Heart left ventricle (tissue), 16 donors: ENCODE data around the gene EGLN2. TPM values are rescaled to one million over a fixed set of nuclear protein-coding genes. Genes with fewer than 3 reads are reported as not detected.

Experiments used
- ATAC-seq, 4 donors: fragments of 200-7000 bp; cut with Tn5 transposase; one replicate each; pipeline ENCODE4 v1.9.1; 2020 to 2022; ENCODE audit warnings: moderate library complexity in 4 of 4, mild to moderate bottlenecking in 3 of 4, moderate number of reproducible peaks in 1 of 4
- DNase-seq, 5 donors: peaks; one replicate each; pipeline ENCODE4 v3.0.0-alpha.2; 2020
- H3K27ac ChIP-seq, 12 donors: fragments of 200-600 bp; sonication (generic) in 4 of 12; one replicate each; pipeline versions ENCODE4 v1.5.0 to v1.8.0; 2016 to 2022; ENCODE audit warnings: mild to moderate bottlenecking in 2 of 12
- H3K27me3 ChIP-seq, 9 donors: fragments of 200-600 bp; sonication (generic) in 2 of 9; one replicate each; pipeline versions ENCODE4 v1.5.1 to v1.8.0; 2016 to 2022; ENCODE audit warnings: mild to moderate bottlenecking in 3 of 9
- H3K36me3 ChIP-seq, 9 donors: fragments of 200-600 bp; sonication (generic) in 2 of 9; one replicate each; pipeline versions ENCODE4 v1.5.0 to v1.8.0; 2018 to 2022; ENCODE audit warnings: mild to moderate bottlenecking in 2 of 9
- H3K4me1 ChIP-seq, 12 donors: fragments of 200-600 bp; sonication (generic) in 4 of 12; one replicate each; pipeline versions ENCODE4 v1.5.0 to v1.8.0; 2016 to 2022; ENCODE audit warnings: mild to moderate bottlenecking in 3 of 12
- H3K4me3 ChIP-seq, 12 donors: fragments of 200-600 bp; sonication (generic) in 4 of 12; one replicate each; pipeline versions ENCODE4 v1.5.0 to v1.8.0; 2017 to 2022; ENCODE audit warnings: mild to moderate bottlenecking in 9 of 12, moderate library complexity in 4 of 12
- H3K9me3 ChIP-seq, 12 donors: fragments of 200-600 bp; sonication (generic) in 4 of 12; one replicate each; pipeline versions ENCODE4 v1.5.0 to v1.8.0; 2016 to 2022; ENCODE audit warnings: mild to moderate bottlenecking in 1 of 12
- POLR2A ChIP-seq, 2 donors: fragments of 450-650 bp; IDR thresholded peaks; one replicate each; pipeline ENCODE4 v1.6.1; 2017; ENCODE audit warnings: antibody characterized with exemption in 2 of 2, mild to moderate bottlenecking in 2 of 2, moderate library complexity in 2 of 2
- WGBS, 4 donors: extraction: QIAGEN DNeasy Blood & Tissue Kit in 2 of 4; methylation state at CpG; one replicate each; pipeline versions ENCODE4 v1.1.5 to v1.1.7; 2013 to 2018; 5-methylcytosine and 5-hydroxymethylcytosine counted together
- intact Hi-C, 10 donors: fragments of 100-400 bp; cut with DNase I; formaldehyde crosslinking; loops; one replicate each; pipeline versions ENCODE4 v1.11.1 to v1.14.2; 2022
- polyA plus RNA-seq, 2 donors: library from polyadenylated mRNA; stranded (reverse); fragments of 200-250 nt; gene quantifications; one replicate each; pipeline ENCODE4 v1.2.3, GENCODE V29; 2013
- total RNA-seq, 9 donors: library from RNA; depleted of rRNA in 2 of 9; stranded (reverse); fragments of >200 nt in 2 of 9; fragmentation: NEBNext Ultra II Directional in 3 of 9; extraction: Animal tissue kit (Norgen Biotek cat#: 25700) in 3 of 9; gene quantifications; one replicate each; pipeline versions ENCODE4 v1.1.0 to v1.2.4, GENCODE V29; 2016 to 2023
- TF ChIP-seq, protein P1 (sequence below), 12 donors: fragments of 200-600 bp; sonication (generic) in 4 of 12; IDR thresholded peaks; one replicate each; pipeline versions ENCODE4 v1.5.0 to v1.8.0; 2018 to 2022; ENCODE audit warnings: antibody characterized with exemption in 12 of 12, mild to moderate bottlenecking in 5 of 12
- donor health status: ischemic (EF 13 %, LVEDD 7.1; RV severe dilation, severe dysfunction).
- donor health status: healthy with polysubstance abuse.
- donor health status: DM: no; HTN: yes; CAD: no.
- donor health status: DM: no; HTN: no; CAD: no.
- donor health status: ischemic (EF 25% LVEDD 6.9; RV normal size, moderate dysfunction).
- donor health status: ischemic (EF 25% LVEDD 5.7; RV mildly dilated, moderate dysfunction).
- donor health status: healthy.
- donor health status: DM: yes; HTN: yes; CAD: no.
- donor health status: ischemic (EF 35%, LVEDD 5.7; RV mildly dilated, moderate dysfunction).
- donor health status: nonischemic (EF 11% LVEDD 7.7; RV severe dilation, severe dysfunction).
- donor health status: DM: yes; HTN: yes; CAD: no.
- donor health status: PGD.
- donor health status: ischemic (EF 29% LVEDD 5.4; RV normal size, mild dysfunction).
- donor health status: nonischemic (EF 23%, LVEDD 6.1; RV moderate dilation, normal function).

EGLN2 gene
- total and polyA plus RNA-seq, 11 donors: 38.1 to 91.8 (median 50.5) TPM

DNA sequence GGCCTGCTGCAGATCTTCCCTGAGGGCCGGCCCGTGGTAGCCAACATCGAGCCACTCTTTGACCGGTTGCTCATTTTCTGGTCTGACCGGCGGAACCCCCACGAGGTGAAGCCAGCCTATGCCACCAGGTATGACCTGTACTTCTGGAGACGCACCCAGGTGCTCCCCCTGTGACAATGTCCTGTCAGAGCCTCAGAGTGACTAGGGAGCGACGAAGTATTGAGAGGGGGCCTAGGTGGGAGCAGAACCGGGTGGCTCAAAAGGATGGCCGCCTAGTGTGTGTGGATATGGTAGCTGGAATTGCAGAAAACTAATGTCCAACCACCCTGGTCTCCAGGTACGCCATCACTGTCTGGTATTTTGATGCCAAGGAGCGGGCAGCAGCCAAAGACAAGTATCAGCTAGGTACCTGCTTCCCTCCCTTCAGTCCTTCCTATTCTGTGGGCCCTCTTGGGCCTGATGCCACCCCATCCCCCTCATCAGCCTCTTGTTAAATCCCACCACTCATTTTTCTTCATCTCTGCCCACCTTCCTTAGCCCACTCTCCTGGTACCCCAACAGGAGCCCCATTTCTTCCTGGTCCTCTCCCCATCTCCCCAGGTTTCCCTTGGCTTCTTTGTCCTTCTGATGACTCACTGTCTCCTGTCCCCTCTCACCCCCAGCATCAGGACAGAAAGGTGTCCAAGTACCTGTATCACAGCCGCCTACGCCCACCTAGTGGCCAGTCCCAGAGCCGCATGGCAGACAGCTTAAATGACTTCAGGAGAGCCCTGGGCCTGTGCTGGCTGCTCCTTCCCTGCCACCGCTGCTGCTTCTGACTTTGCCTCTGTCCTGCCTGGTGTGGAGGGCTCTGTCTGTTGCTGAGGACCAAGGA lies 8.4 kb downstream of the EGLN2 start:
- 62 to 71% (median 67%) methylated on average over 16 to 18 of the region's 18 CpGs for WGBS, 4 donors
- Histone ChIP-seq H3K9me3 (no peaks in the 10 kb centered on the region), H3K27ac (peak overlapping the region in 11 of 12 donors; percentile 26 to 99 (median 96)), H3K4me3 (peak overlapping the region in 9 of 12 donors; percentile 1 to 38 (median 20)), H3K36me3 (peaks cover 0 to 57% (median 28%) of the 10 kb centered on the region in 9 donors), H3K27me3 (no peaks in the 10 kb centered on the region), H3K4me1 (peaks cover 38 to 94% (median 80%) of the 10 kb centered on the region in 12 donors)
- intact Hi-C loops: loop anchor here in 6 of 10 donors (5.0 to 10.0 kb wide), 5 partner anchors 90 to 385 kb away; partner anchors contain the start of genes COQ8B (in 2 of the 6), ITPKC (in 2 of the 6) and SERTAD1 (in 1 of the 6)
- DNase-seq: no peak
- ATAC-seq: no peak
- TF ChIP-seq, protein P1, sequence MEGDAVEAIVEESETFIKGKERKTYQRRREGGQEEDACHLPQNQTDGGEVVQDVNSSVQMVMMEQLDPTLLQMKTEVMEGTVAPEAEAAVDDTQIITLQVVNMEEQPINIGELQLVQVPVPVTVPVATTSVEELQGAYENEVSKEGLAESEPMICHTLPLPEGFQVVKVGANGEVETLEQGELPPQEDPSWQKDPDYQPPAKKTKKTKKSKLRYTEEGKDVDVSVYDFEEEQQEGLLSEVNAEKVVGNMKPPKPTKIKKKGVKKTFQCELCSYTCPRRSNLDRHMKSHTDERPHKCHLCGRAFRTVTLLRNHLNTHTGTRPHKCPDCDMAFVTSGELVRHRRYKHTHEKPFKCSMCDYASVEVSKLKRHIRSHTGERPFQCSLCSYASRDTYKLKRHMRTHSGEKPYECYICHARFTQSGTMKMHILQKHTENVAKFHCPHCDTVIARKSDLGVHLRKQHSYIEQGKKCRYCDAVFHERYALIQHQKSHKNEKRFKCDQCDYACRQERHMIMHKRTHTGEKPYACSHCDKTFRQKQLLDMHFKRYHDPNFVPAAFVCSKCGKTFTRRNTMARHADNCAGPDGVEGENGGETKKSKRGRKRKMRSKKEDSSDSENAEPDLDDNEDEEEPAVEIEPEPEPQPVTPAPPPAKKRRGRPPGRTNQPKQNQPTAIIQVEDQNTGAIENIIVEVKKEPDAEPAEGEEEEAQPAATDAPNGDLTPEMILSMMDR (IDR thresholded peaks at IDR 0.05): peak in 6 of 12 donors; percentile 1 to 19 (median 8)
- no peak for TF ChIP-seq POLR2A (IDR thresholded peaks at IDR 0.05)

DNA sequence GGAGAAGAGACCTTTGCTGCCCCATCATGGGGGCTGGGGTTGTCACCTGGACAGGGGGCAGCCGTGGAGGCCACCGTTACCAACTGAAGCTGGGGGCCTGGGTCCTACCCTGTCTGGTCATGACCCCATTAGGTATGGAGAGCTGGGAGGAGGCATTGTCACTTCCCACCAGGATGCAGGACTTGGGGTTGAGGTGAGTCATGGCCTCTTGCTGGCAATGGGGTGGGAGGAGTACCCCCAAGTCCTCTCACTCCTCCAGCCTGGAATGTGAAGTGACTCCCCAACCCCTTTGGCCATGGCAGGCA lies 9.0 kb downstream of the EGLN2 start:
- intact Hi-C loops: loop anchor here in 6 of 10 donors (5.0 to 10.0 kb wide), 5 partner anchors 91 to 386 kb away; partner anchors contain the start of genes COQ8B (in 2 of the 6), ITPKC (in 2 of the 6) and SERTAD1 (in 1 of the 6)
- Histone ChIP-seq H3K4me1 (peaks cover 34 to 94% (median 77%) of the 10 kb centered on the region in 12 donors), H3K27me3 (no peaks in the 10 kb centered on the region), H3K36me3 (peaks cover 0 to 57% (median 28%) of the 10 kb centered on the region in 9 donors), H3K27ac (peak overlapping the region in 7 of 12 donors; percentile 7 to 99 (median 96)), H3K4me3 (no peak overlapping the region), H3K9me3 (no peaks in the 10 kb centered on the region)
- TF ChIP-seq, protein P1 (IDR thresholded peaks at IDR 0.05): peak in 1 of 12 donors; percentile 3
- TF ChIP-seq POLR2A (IDR thresholded peaks at IDR 0.05): no peak
- WGBS, 4 donors: 70 to 90% (median 82%) methylated on average over 1 to 2 of the region's 2 CpGs
- ATAC-seq (no peak), DNase-seq (no peak)

GRCh38 chr19:40808497-40808896 lies 9.5 kb downstream of the EGLN2 start:
- Histone ChIP-seq H3K9me3 (no peaks in the 10 kb centered on the region), H3K4me3 (no peak overlapping the region), H3K27me3 (no peaks in the 10 kb centered on the region), H3K27ac (no peak overlapping the region), H3K36me3 (peaks cover 0 to 57% (median 28%) of the 10 kb centered on the region in 9 donors), H3K4me1 (peaks cover 29 to 93% (median 73%) of the 10 kb centered on the region in 12 donors)
- ATAC-seq (no peak), DNase-seq (no peak)
- 82 to 93% (median 87%) methylated on average over 5 of the region's 5 CpGs for WGBS, 4 donors
- intact Hi-C loops: loop anchor here in 6 of 10 donors (5.0 to 10.0 kb wide), 5 partner anchors 91 to 386 kb away; partner anchors contain the start of genes COQ8B (in 2 of the 6), ITPKC (in 2 of the 6) and SERTAD1 (in 1 of the 6)
- TF ChIP-seq, protein P1 (IDR thresholded peaks at IDR 0.05): no peak
- no peak for TF ChIP-seq POLR2A (IDR thresholded peaks at IDR 0.05)
